Measurements from ENCODE around the gene NEK2. TPM values are rescaled to one million over a fixed set of nuclear protein-coding genes. Genes with fewer than 3 reads are reported as not detected.
"Not testable (repeated sequence)": the region's sequence is repeated elsewhere in the genome, so short reads cannot be mapped to it uniquely, and the experiment has no call there.

The NEK2 gene
- 10 to 100 TPM in 1 of 2 donors, 1 to 10 TPM in 1; 9.3 to 31.2 TPM for total RNA-seq

DNA sequence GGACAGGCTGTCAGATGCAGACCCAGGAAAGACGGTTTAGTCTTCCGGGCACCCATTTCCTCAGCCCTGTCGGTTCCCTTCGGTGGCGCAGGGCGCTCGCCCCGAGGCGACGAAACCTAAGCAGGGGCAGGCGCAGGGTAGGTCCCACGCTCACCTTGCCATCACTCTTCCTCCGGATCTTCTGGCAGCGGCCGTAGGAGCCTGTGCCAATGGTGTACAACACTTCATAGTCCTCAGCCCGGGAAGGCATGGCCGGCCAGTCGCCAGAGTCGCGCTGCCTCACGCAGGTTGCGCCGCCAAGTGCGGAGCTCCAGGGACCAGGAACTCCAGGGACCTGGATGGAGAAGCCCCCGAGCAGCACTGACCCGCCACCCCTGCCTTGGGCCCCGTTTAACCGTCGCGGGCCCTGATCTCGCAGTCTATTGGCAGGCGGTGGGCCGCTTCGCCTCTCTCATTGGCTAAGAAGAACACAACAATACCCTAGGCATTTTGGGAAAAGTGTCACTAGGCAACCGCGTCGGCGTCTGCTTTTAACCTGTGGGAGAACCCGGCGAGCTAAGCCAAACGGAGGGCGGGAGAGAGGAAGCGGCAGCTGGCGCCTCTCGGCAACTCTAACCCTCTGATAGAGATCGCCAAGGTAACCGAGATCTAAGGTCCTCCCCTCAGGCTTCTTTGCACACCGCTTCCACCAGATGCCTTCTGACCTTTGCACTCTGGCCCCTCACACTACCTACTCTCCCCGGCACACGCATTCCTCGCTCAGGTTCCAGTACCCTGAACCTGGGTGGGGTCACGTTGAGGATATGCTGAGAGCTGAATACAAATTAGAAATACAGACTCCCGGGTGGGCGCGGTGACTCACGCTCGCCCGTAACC is at the start of gene NEK2:
Gene NEK2 (minus strand): TSS at position 392 of the 876 bp plus-strand sequence. CDS start 142 bp downstream, at position 250.
- Histone ChIP-seq H3K9ac (ENCODE audit: low read depth in 2 of 2, low read length in 2 of 2) (no peak within 1 kb of the TSS), H3K27ac (peak within 1 kb of the TSS; percentile 43), H3K27me3 (no peaks in the 10 kb centered on the region), H3K4me1 (no peaks in the 10 kb centered on the region), H3K9me3 (no peaks in the 10 kb centered on the region), H3K36me3 (no peaks in the 10 kb centered on the region), H3K4me3 (peak within 1 kb of the TSS; percentile 67)
- TF ChIP-seq, protein P1, sequence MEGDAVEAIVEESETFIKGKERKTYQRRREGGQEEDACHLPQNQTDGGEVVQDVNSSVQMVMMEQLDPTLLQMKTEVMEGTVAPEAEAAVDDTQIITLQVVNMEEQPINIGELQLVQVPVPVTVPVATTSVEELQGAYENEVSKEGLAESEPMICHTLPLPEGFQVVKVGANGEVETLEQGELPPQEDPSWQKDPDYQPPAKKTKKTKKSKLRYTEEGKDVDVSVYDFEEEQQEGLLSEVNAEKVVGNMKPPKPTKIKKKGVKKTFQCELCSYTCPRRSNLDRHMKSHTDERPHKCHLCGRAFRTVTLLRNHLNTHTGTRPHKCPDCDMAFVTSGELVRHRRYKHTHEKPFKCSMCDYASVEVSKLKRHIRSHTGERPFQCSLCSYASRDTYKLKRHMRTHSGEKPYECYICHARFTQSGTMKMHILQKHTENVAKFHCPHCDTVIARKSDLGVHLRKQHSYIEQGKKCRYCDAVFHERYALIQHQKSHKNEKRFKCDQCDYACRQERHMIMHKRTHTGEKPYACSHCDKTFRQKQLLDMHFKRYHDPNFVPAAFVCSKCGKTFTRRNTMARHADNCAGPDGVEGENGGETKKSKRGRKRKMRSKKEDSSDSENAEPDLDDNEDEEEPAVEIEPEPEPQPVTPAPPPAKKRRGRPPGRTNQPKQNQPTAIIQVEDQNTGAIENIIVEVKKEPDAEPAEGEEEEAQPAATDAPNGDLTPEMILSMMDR (IDR thresholded peaks at IDR 0.05), result no peak
- intact Hi-C loops (cut with DNase I), result no loop called here
- DNase-seq, result peak; percentile 97

DNA sequence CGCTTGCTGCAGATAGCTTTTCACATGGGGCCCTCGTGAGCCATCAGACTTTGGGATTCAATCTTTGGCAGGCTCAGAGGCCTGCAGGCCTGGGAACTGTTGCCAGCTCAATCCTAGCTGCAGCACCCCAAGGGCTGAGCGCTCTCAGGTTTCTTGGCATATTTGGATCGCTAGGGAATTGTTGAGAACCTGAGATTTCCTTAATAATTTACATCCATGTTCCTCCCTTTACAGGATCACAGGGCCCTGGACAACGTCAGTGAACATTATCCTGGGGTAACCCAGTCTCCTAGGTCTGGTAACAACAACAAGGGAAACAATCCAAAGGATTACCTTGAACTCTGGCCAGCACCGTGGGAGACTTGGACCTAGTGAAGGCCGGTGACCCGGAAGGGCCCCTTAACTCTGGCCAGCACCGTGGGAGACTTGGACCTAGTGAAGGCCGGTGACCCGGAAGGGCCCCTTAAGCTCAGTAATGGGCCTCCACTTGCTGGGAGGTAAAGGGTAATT is 49.3 kb upstream of the NEK2 start:
- H3K27ac ChIP-seq, result no peak overlapping the region
- no peak overlapping the region for H3K4me3 ChIP-seq
- DNase-seq, result no peak
- no peaks in the 10 kb centered on the region for H3K36me3 ChIP-seq
- TF ChIP-seq, protein P1 (IDR thresholded peaks at IDR 0.05), result no peak
- H3K27me3 ChIP-seq, result no peaks in the 10 kb centered on the region
- intact Hi-C loops (cut with DNase I), result no loop called here
- H3K4me1 ChIP-seq, result no peaks in the 10 kb centered on the region
- H3K9ac ChIP-seq (ENCODE audit: low read depth in 2 of 2, low read length in 2 of 2), result no peak overlapping the region
- no peaks in the 10 kb centered on the region for H3K9me3 ChIP-seq

DNA sequence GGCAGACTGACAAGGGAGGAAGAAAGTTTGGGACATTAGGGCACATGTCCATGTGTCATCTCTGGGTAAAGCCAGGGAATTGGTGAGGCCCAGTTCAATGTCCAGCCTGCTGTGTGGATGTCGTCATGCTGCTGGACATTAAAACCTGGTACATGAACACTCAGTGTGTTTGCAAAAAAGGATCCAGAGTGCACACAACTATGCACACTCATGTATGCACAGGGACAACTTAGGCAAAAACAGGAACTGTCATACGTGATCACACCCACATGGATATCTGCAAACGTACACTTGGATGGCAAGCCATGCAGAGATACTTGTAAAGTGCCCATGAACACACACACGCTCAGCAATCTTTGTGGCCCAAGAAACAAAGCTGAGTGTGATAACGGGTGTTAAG is 47.9 kb upstream of the NEK2 start:
- no peak overlapping the region for H3K4me3 ChIP-seq
- no peak overlapping the region for H3K27ac ChIP-seq
- TF ChIP-seq, protein P1 (IDR thresholded peaks at IDR 0.05), result no peak
- H3K9me3 ChIP-seq, result no peaks in the 10 kb centered on the region
- no peak overlapping the region for H3K9ac ChIP-seq (ENCODE audit: low read depth in 2 of 2, low read length in 2 of 2)
- H3K36me3 ChIP-seq, result no peaks in the 10 kb centered on the region
- no peak for DNase-seq
- intact Hi-C loops (cut with DNase I), result no loop called here
- H3K27me3 ChIP-seq, result no peaks in the 10 kb centered on the region
- H3K4me1 ChIP-seq, result no peaks in the 10 kb centered on the region

DNA sequence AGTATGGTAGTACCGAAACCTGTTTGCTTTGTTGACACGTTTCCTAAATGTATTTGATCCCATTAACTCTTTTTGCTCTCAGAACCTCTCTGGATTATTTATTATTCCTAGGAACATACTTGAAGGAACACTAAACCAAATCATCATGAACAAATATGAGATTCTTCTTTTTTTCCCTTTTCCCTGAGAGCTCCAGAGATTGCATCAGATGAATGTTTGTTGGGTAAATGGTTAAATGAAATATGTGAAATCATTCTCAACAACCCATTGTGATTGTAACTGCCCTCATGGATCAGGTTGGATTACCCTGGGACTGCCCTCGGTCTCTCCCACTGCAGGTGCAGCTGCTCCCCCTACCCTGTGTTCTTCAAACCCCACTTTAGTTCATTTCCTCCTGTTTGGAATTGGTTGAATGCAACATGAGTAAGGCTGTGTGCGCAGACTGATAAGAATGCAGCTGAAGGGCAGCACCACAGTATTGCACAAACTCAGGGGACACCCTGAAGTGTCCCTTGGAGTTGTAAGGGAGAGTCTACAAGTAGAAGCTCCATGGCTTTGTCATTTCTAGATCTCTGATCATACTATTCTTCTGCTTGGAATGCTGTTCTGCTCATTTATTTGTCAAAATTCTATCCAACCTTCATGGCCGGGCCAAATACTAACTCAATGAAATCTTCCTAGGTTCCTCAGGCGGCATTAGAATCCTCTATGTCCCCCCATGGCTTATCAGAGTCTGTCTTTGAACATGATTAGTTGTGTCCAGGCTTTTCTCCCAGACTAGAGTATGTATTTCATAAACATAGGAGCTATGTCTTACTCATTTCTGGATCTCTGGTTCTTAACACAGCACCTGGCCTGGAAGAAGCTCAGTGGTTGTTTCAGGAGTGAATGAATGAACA is 47.1 kb upstream of the NEK2 start:
- H3K9me3 ChIP-seq, result no peaks in the 10 kb centered on the region
- intact Hi-C loops (cut with DNase I), result no loop called here
- no peak overlapping the region for H3K9ac ChIP-seq (ENCODE audit: low read depth in 2 of 2, low read length in 2 of 2)
- DNase-seq, result no peak
- TF ChIP-seq, protein P1 (IDR thresholded peaks at IDR 0.05), result no peak
- H3K27me3 ChIP-seq, result no peaks in the 10 kb centered on the region
- H3K27ac ChIP-seq, result no peak overlapping the region
- no peak overlapping the region for H3K4me3 ChIP-seq
- H3K36me3 ChIP-seq, result no peaks in the 10 kb centered on the region
- no peaks in the 10 kb centered on the region for H3K4me1 ChIP-seq

DNA sequence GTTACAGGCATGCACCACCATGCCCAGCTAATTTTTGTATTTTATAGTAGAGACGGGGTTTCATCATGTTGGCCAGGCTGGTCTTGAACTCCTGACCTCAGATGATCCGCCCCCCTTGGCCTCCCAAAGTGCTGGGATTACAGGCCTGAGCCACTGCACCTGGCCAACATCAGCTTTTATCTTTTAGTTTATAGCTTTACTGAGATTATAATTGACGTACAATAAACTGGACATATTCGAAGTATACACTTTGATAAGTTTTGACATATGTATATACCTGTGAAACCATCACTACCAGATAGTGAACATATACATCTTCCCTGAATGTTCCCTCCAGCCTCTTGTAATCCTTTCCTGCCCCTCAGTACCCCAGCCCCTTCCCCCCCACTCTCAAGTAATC is 41.1 kb upstream of the NEK2 start:
- H3K27ac ChIP-seq; intact Hi-C loops (cut with DNase I); H3K9ac ChIP-seq (ENCODE audit: low read depth in 2 of 2, low read length in 2 of 2); H3K4me3 ChIP-seq; H3K4me1 ChIP-seq; DNase-seq; H3K36me3 ChIP-seq; H3K9me3 ChIP-seq; H3K27me3 ChIP-seq: not testable (repeated sequence)
